ENCODE results near the gene FOXN4.

The FOXN4 gene

GRCh38 chr12:109256011-109256410, 53.1 kb downstream of the FOXN4 start:
- DNase-seq = no peak

- DNase-seq = no peak
Observed at GRCh38 chr12:109255377-109255776, 53.7 kb downstream of the FOXN4 start.

GRCh38 chr12:109253913-109254544, 55.1 kb downstream of the FOXN4 start:
- no peak for DNase-seq

GRCh38 chr12:109252799-109253198, 56.3 kb downstream of the FOXN4 start:
- DNase-seq = no peak

GRCh38 chr12:109250523-109250922, 58.6 kb downstream of the FOXN4 start:
- DNase-seq = no peak

GRCh38 chr12:109247831-109248654, 61.0 kb downstream of the FOXN4 start:
- DNase-seq = no peak

- no peak for DNase-seq
Observed at GRCh38 chr12:109246221-109246620, 62.9 kb downstream of the FOXN4 start.

- DNase-seq = no peak
Observed at GRCh38 chr12:109244073-109244472, 65.0 kb downstream of the FOXN4 start.

- DNase-seq = no peak
Observed at GRCh38 chr12:109241936-109242335, 67.1 kb downstream of the FOXN4 start.

- no peak for DNase-seq
Observed at GRCh38 chr12:109240365-109240764, 68.7 kb downstream of the FOXN4 start.

GRCh38 chr12:109239691-109240090, 69.4 kb downstream of the FOXN4 start:
- no peak for DNase-seq

GRCh38 chr12:109239179-109239578, 69.9 kb downstream of the FOXN4 start:
- no peak for DNase-seq

- DNase-seq = no peak
Observed at GRCh38 chr12:109236257-109236656, 72.8 kb downstream of the FOXN4 start.

- no peak for DNase-seq
Observed at GRCh38 chr12:109234012-109234411, 75.1 kb downstream of the FOXN4 start.

- DNase-seq = no peak
Observed at GRCh38 chr12:109232731-109233130, 76.4 kb downstream of the FOXN4 start.

GRCh38 chr12:109230193-109230592, 78.9 kb downstream of the FOXN4 start:
- no peak for DNase-seq

- DNase-seq = no peak
Observed at GRCh38 chr12:109228664-109229063, 80.4 kb downstream of the FOXN4 start.

All from DMS153 (cell line).